Fibroblast of skin of left quadriceps (primary cell): ENCODE results near the gene HOXC12.
A peak's percentile ranks its signal among the peaks of the same experiment; 100 is the strongest.

Source experiments
- DNase-seq, 2 experiments: peaks; one replicate each; pipeline ENCODE4 v3.0.0-alpha.2; 2013; ENCODE audit warnings: low read depth in 2 of 2

Gene HOXC12

DNA sequence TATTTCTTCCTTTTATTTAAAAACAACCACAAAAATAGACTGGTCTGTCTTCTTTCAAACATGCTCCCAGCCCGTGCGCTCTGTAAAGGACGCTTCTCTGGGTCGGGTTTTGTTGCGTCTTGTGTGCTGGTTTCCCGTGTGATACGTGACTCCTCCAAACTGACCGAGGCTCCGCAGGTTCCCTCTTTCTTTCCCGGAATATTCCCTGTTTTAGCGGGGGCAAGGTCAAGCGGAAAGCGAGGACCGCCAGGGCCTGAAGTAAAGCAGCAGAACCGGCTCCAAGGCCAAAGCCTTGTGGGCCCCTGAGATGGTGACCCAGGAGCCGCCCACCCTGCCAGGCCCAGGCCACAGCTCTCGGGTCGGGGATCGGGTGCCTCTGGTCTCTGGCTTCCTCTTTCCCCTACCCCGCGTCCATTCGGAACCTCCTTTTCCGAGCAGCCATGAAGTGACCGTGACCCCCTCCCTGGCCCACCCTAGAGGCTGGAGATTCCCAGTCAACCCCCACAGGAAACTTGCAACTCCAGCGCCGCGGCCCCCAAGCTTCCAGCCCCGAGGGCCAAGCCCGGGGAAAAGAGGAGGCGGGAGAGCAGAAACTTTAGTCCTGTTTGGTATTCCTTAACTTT, 29.4 kb downstream of the HOXC12 start:
- no peak for DNase-seq

DNA sequence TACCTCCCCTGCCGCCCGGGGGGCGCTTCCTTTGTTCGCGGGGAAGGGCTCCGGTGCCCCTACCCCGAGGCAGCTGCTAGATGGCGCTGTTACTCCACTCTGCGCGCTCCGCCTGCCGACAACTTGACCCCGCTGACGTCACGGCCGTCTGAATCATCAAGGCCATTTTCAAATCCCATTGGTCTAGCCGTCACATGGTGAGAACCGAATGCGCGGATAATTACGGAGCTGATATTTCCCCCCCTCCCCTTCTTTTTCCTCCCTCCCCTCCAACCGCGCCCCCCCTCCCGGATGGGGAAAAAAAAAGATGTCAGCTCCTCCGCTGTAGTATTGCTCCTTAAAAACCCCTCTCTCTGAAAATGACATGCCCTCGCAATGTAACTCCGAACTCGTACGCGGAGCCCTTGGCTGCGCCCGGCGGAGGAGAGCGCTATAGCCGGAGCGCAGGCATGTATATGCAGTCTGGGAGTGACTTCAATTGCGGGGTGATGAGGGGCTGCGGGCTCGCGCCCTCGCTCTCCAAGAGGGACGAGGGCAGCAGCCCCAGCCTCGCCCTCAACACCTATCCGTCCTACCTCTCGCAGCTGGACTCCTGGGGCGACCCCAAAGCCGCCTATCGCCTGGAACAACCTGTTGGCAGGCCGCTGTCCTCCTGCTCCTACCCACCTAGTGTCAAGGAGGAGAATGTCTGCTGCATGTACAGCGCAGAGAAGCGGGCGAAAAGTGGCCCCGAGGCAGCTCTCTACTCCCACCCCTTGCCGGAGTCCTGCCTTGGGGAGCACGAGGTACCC, 30.4 kb downstream of the HOXC12 start, which contains the start of gene HOXC10:
HOXC10 (plus strand) TSS at position 246 of the 791 bp plus-strand sequence; CDS start at position 360, 114 bp downstream.
- peak; percentile 98 for DNase-seq

DNA sequence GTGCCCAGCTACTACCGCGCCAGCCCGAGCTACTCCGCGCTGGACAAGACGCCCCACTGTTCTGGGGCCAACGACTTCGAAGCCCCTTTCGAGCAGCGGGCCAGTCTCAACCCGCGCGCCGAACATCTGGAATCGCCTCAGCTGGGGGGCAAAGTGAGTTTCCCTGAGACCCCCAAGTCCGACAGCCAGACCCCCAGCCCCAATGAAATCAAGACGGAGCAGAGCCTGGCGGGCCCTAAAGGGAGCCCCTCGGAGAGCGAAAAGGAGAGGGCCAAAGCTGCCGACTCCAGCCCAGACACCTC, 30.9 kb downstream of the HOXC12 start:
- no peak for DNase-seq

DNA sequence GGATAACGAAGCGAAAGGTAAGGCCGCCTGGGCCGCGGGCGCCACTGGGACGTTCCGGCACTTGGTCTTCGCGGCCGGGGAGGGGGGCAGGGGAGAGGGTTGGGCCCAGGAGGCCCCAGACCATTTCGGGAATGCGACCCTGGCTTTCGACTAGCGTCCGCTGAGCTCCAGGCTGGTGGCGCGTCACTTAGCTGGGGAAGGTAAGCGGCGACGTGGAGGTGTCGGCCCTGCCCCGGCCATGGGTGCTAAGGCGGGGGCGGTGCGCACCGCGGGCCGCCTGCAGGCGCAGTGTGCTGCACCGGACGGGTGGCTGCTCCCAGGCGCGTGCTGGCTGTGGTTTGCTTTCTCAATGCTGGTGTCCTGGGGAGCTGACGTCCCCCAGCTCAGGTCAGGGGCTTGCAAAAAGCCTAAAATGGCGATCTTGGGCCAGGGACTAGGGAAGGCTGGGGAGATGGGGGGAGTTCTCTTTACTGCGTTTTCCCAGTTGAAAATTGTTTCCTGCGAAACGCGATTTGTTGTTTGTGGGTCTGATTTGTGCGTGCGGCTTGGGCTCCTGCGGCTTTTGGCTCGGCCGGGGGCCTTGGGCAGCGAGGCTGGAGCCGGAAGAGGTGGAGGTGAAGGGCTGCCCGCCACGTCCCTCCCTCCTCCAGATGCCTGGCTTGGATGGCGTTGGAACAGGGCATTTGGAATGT, 31.4 kb downstream of the HOXC12 start:
- DNase-seq, result no peak

DNA sequence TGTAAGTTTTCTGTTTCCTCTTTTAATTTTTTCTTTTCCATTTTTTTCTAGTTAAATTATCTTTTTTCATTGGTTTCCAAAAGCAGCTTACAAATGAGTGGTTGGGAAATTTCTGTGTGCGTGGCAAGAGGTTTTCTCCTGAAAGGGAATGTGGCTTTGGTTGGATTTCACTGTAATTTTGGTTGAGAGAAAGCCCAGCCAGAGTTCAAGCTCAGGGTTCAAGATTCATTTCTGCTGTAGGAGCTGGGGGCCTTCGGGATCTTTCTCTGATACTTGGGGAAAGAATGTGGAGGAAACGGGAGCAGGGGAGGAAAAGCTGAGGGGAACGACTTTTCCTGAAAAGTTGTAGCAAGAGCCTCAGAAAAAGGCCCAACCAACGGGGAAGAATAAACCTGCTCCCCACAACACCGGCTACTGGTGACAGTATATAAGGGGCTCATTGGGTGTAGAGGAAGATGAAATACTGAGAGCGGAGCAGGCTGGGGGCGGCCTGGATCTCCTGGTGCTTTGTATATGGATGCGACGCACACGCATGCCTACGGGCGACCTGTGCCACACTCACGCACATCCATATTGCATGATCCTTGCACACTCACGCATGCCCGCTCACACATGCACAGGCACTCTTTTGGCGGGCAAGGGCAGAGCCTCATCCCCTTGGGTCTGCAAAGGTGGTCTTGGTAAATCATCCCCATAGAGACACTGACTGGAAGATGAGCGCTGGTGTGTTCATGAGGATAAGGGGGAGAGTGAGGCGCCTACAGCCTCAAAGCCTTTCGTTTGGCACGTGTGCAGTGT, 32.2 kb downstream of the HOXC12 start:
- no peak for DNase-seq

DNA sequence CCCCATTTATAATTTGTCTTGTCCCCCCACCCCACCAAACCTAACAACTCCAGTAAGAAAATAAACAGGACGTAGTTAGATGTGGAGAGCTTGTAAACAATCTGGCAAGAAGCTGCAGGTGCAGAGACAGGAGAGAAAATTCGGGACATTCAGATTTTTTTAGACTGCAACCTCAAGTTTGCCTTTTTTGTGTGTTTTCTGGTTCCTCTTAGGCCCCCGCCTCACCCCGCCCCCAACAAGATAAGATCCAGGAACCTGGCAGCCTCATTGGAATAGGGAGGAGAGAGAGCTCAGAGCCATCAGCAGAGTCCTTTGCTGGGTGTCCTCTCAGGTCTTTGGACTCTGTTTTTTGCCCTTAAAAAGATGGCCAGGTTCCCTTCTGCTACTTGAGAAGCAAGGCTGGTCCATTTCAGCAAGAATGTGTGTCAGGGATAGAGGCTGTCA, 33.1 kb downstream of the HOXC12 start:
- DNase-seq, result no peak

DNA sequence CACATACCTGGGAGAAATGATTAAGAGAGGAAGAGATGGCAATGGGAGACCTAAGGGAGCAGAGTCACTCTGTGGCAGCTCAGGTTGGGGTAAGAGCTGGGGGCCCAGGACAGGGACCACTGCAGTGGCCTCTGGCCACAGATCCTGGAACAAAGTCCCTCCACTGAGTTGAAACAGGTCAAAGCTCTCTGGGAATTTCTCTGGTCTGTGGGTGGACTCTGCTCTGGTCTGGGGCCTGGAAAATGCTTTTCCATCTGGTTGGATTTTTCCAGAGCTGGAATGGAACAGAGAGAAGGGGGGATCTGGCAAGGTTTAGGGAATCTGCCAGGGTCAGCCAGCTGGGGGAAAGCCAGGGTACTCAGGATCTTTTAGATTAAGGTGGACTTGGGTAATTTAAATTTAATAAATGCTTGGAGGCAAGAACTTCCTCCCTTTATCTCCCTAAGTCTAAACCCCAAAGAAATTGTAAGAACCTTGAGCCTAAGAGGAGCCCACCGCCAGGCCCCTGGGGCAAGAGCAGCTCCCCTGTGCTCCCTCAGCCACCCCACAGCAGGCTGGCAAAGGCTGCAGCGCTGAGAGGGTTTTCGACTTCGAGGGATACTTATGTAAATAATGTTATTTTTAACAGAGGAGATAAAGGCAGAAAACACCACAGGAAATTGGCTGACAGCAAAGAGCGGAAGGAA, 34.0 kb downstream of the HOXC12 start:
- no peak for DNase-seq

DNA sequence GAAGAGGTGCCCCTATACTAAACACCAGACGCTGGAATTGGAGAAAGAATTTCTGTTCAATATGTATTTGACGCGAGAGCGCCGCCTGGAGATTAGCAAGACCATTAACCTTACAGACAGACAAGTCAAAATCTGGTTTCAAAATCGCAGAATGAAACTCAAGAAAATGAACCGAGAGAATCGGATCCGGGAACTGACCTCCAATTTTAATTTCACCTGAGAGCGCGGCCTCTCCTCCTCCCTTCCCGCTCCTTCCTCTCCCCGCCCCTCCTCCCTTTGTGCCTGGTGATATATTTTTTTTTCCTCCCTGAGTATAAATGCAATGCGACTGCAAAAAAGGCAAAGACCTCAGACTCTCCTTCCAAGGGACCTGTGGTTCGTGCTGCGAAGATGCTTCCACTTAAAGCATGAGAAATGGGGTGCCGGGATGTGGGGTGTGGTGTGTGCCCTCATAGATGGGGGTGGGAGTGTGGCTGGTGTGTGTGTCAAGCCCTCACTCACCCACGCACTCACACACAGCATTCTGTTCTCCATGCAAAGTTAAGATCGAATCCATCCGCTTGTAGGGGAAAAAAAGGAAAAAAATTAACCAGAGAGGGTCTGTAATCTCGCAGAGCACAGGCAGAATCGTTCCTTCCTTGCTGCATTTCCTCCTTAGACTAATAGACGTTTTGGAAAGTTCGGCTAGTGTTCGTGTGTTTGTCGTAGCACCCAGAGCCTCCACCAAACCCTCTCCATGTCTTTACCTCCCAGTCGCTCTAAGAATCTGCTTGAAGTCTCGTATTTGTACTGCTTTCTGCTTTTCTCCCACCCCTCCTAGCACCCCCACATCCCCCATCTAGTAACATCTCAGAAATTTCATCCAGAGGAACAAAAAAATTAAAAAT, 34.8 kb downstream of the HOXC12 start:
- peak; percentile 76 to 77 for DNase-seq

DNA sequence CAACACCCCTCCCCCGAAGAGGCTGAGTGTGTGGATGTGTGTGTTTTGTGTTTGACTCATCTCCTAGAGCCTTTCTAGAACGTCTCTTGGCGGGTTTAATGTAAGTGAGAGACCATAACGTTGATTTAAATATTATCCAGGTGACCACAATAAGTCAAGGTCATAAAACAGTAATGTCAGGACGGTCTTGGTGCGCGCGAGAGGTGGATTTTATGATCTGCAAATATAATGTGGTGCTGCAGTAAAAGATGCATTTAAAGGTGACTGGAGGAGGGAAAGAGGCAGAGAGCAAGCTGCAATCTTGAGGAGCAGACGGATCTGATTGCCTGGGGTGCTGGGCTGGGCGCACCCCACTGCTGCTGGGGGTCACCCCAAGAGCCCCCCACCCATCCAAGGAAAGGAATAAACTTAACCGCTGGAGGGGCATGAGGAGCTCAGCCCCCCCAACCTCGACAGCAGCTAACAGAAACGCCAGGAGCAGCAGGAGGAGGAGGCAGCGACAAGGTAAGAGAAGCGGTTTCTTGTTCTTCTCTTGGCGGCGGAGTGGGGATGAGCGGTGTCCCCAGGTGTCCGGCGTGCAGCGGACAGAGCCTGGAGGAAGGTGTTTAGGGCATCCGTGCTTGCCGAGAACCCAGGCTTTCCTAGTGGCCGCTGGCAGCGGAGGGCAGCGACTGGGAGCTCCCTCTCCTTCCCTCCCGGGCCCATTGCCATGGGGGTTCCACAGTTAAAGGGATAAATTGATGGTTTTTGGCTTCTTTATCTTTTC, 35.8 kb downstream of the HOXC12 start:
- peak; percentile 77 to 80 for DNase-seq

DNA sequence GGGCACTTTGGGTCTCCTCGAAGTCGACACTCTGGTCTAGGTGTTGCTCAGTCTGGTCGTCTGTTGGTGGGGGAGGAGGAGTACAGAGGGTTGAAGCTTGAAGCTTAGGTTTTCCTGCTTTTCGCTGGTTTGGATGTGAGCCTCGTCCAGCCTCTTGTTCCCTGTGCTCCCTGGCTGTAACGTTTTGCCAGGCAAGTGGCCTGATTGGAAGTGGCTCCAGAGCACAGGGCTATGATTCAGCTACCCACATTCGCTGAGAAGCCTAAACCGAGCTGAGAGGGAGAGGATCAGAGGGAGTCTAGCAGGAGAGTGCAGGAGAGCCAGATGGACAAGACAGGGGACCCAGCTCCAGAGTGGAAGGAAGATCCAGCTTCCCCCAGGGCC, 36.4 kb downstream of the HOXC12 start:
- no peak for DNase-seq

DNA sequence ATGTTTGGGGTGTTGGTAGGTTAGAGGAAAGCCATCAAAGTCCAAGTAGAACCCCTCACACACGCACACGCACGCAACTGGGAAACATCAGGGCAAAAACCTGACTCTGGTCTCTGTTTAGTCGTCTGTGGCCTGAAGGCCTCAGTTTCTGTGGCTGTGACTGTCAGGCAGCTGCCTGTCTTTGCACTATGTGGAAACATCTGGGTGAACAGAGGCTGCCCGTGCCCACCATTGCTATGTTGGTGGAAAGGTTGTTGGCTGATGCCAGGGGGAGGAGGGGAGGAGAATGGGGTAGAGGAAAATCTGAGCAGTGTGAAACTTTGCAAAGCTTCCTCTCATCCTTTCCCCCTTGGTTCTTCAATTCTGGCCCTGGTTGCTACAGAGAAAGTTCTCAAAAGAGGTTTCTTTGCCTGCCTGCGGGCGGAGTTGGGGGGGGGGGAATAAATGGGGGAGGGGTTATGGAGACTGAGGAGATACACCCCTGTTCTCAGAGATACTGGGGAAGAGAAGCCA, 37.7 kb downstream of the HOXC12 start:
- DNase-seq, result no peak

DNA sequence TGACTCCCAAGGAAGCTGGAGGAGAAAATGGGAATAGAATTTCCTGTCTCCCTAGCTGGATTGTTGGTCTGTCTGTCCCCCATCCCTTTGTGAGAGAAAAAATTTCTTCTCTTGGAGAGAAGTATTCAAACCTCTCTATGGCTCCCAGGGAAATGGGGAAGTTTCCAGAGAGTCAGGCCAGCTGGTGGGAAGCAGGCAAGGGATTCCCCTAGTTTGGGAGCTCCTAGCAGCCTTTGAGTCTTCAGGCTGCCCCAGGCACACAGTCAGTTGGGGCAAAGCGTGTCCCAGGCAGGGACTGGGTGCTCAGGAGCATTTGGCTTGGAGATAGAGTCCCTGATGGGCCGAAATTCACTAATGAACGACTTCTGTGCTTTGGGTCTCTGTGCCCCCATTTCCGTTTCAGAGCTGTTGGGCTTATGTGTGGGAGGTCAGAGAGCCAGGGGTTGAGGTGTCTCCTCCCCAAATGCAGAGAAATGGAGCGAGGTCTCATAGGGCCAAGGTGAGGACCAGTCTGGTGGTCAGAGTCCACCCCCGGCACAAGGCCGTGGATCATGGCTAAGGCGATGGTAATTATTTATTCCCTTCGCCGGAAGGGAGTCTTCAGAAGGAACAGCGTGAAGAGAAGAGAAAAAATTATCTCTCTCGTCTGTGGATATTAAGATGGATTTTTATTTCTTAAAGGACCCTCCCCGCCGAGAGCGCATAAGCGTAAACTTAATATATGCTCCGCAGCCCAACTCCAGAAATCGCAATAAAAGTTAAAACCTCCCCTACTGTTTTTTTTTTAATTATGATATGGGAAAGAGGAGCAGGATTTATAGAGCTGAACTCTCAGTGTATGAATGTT, 38.7 kb downstream of the HOXC12 start:
- no peak for DNase-seq

DNA sequence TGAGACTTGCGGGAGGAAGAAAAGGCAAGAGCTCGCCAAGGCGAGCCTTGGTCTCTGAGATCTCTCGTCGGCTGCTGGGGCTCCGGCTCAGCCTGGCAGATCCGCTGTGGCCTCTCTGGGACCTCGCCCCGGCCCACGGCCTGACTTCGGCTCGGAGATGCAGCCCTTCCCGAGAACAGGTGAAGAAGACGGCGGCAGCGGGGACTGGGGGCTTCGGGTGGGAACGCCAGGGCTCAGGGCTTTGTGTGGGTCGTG, 39.2 kb downstream of the HOXC12 start:
- no peak for DNase-seq

DNA sequence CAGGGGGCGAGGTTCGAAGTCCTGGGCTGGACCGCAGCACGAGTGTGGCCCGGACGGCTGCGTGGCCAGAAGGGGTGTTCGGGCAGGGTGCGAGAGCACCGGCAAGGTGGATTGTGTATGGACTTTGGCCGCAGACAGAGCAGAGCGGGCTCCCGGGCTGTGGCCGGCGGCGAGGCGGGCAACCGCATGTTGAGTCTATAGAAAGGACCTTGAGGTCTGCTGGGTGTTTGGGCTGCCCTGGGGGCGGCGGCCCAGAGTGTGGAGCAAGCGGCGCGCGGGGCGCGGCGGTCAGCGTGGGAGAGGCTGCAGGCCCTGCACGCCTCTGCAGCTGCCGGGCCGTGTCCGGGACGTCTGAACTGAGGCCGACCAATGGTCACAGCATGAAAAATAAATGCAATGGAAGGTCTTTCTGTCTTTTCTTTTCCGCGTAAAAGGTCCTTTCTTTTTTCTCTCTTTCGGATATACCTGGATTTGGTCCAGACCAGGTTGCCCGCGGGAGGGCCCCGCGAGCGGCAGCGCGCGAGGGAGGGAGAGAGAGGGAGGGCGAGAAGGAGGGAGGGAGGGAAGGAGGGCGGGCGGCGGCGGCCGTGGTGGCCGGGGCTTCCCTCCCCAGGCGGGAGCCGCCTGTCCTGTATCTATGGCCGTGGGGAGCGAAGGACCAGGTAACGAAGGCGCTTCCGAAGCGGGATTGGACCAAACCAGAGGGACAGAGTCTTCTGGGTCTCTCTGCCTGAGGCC, 39.7 kb downstream of the HOXC12 start:
- no peak for DNase-seq

DNA sequence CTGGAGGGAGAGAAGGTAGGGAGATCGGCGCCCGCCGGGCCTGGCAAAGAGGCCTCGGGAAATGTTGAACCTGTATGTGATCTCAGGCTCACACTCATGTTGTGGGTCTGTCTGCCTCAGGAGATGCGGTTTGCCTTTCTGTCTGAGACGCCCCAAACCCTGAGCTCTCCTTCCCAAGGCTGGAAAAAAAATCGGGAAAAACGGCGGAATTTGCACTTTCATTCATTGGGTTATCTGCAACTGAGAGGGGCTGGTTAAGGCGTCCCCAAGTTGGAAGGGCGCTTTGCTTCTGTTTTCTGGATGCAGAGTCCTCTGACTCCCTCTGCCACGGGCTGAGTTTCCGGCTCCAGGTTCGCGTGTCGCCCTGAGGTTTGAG, 40.3 kb downstream of the HOXC12 start:
- no peak for DNase-seq

DNA sequence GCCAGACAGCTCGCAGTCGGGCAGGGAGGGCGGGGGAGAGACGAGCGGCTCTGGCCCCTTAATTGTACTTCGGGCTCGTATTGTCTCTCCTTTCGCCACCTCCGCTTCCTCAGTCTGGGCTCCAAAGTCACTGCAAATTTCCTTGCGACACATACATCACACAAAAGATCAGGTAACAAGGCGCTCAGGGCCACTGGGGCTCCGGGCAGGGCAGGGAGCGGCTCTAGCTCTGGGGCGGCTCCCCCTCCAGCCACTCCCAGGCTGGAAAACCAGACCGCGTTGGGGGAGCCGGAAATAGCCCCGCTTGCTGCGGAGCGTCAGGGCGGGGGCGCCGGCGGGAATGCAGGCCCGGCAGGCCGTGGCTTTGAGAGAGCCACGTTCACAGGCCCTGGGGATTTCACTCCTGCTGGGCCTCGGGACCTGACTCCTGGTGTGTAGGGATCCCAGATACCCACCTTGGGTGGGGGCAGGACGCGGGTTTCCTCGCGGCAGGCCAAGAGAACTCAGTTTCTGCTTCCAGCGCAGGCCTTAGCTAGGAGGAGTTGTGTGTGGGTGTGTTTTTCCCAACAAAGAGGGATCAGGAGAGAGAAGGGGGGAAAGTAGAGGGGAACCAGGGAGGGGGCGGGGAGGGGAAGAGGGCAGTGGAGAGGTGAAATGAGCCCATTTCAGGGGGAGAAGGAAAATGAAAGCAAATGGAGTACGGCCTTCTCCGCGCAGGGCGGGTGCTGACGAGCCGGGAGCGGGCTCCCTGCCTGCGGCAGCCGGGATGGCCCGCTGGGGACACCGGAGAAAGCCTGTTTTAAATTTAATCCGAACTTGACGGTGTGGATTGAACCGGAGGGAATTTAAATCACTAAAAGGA, 40.9 kb downstream of the HOXC12 start:
- no peak for DNase-seq
